NCI-H526 (cell line): ENCODE results near the gene INSL4.

ENCODE experiments used
- DNase-seq, 2 experiments: peaks; one replicate each; lab custom pipeline; 2025; lab: John Stamatoyannopoulos, UW

INSL4 gene

DNA sequence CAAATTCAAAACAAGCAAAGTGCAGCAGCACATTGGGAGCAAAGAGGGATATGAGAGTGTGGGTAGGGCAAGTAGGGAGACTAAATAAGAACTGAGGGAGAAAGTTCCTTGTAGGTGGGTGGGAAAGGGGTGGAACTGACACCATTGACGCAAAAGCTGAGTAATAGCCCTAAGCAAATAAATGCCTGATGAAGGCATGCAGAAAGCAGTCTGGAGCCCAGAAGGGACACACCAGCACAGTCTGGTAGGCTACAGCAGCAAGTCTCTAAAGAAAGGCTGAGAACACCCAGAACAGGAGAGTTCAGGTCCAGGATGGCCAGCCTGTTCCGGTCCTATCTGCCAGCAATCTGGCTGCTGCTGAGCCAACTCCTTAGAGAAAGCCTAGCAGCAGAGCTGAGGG, at the start of gene INSL4:
INSL4 (plus strand) TSS at position 208 of the 400 bp plus-strand sequence; CDS start at position 313, 105 bp downstream.
- no peak for DNase-seq

DNA sequence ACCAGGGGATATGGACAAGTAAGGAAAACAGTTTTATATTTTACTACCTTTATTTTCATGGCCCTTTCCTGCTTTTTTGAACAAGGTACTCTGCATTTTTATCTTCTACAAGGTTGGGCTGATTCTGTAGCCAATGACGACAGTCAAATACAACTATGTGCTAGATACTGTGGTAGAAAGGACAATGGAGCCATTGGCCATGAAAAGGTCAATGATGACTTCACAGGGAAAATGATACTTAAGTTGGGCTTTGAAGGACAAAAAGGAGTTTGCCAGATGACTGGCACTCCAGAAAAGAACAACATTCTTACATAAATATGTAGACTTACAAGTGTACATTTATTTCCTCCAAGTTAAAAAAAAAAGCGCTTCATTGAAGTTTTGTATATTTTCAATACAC, 46.4 kb upstream of the INSL4 start:
- no peak for DNase-seq

DNA sequence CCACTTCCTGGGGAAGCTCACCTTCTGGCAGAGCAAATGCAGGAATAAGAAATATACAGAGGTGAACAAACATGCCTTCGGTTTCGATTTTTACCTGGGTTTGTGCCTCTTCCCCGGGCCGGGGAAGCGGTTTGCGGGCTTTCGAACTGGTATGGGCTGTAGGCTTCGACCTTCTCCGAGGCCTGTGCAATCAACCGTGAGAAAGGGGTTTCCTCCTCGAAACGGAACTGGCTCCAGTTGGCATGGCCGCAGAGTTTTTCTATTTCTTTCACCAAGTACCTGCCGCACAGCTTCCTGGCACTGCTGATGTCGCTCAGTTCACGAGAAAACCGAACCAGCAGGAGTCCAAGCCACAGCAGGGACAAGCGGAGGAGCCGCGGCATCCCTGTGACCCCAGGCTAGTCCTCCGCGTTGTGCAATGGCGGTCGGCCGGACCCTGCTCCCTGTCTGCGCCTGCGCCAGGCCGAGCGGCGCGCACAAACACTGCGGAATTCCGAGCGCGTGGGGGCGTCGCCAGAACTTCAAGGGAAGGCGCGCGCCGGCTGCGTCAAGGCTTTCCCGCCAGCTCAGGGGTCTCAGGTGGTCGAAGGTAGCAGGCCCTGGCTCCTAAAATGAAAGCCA, 45.9 kb upstream of the INSL4 start, which contains the start of gene INSL6:
INSL6 (minus strand) TSS at position 420 of the 621 bp plus-strand sequence; CDS start at position 383, 37 bp downstream.
- DNase-seq: no peak

DNA sequence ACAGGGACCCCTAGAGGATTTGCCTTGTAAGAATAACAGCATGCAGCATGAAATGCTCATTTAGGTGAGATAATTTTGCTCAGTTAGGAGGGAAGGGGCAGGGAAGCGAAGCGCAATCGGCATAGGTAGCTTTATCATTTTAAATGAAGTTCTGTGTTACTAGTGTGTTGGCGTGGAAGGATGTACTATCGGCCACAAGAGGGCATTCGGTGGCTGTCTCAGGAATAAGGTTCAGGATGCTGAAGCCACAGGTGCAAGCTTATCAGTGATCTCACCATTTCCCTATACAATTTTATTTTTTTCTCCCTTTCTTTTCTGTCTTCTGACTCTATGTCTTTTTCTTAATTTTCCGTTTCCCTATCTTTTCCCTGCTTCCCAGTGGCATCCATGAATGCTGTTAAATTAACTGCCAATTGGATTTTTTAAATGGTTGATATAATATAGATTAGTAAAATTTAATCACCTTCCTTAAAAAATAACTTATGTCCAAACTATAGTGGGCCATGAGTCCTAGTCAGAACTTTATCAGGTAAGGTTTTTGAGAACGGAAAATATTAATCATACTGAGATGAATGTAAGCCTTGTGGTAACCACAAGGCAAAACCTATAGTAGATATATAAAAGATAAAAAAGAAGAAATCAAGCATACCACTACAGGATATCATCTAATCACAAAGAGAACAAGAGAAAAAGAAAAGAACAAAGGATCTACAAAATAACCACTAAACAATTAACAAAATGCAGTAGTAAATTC, 44.6 kb upstream of the INSL4 start:
- peak; percentile 35 to 78 for DNase-seq

DNA sequence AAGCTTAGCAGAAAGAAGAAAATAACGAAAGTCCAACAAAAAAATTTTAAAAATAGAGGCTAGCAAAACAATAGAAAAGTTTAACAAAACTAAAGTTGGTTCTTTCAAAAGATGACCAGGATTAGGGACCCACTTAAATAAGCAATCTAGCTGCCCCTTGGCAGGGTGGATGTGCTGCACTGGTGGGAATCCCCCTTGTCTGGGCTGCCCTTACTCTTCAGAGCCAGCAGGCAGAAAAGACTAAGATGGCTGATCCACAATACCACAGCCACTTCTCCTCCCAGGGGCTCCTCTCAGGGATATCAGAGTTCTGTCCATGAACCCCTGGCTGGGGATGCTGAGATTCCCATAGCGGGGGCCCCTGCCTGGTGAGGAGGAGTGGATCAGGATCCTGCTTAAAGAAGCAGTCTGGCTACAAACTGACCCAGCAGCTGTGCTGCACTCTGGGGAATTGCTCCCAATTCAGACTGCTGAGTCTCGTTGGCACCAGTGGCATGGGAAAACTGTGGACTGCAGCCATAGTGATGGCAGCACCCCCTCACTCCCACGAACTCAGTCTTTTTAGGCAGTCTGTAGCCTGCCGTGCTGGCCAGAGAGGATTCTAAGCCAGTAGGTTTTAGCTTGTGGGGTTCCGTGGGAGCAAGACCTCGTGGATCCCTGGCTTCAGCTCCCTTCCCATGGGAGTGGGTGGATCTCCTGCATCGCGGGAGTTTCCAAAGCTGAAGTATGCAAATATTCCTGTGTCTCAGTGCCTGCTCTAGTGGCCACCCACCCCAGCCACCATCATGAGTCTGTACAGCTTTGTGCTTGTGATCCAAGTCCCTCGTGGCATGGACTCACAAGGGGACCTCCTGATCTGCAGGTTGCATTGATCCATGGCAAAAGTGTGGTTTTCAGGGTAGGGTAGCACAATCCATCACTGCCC, 42.9 kb upstream of the INSL4 start:
- DNase-seq: peak in 1 of 2 experiments; percentile 33

DNA sequence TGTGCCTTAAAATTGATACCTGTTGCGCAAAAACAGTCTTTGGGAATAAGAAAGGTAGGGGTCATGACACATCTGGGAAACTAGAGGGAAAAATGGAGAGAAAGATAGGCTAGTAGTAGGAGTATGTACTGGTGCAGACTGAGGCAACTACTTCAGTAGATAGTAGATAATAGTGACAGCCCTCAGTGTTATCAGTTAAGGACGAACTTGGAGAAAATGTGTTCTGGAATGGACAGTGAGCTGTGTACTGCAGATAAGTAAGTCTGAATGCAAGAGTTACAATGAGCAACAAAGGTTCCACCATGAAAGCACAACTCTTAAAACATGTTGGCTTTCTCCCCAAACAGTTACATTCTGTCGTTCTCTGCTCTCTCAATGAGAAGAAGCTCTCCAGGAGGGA, 39.2 kb upstream of the INSL4 start:
- no peak for DNase-seq

DNA sequence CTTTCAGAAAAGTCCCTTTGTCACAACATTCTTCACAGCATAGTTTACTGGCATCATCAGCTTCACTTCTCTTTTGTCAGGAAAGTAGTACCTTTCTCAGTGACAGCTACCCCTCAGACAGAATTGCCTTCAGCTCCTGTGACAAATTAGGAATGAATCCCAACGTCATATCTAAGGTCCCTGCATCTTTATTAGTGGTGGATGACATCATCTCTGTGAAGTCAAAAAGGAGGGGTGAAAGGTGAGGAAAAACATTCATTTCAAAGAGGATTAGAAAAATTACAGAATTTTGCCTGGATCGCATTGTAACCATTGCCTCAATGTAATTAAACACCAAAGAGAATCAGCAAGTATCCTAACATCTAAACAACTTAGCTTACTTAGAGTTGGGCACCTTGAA, 37.9 kb upstream of the INSL4 start:
- no peak for DNase-seq

DNA sequence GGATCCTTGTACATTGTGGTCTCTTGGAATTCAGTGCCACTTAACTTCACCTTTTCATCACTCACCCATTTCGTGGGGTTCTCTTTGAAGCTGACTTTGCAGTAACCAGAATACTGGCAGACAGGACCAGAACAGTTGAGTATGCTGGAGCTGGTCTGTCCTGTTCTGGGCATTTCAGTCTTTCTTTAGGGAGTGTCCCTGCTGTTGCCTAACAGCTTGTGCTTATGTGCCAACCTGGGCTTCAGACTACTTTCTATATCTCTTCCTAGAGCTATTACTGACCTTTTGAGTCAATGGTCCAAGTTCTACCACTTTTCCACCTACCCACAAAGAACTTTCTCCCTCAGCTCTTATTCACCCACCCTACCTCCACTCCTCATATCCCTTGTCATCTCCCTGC, 35.8 kb upstream of the INSL4 start:
- no peak for DNase-seq

DNA sequence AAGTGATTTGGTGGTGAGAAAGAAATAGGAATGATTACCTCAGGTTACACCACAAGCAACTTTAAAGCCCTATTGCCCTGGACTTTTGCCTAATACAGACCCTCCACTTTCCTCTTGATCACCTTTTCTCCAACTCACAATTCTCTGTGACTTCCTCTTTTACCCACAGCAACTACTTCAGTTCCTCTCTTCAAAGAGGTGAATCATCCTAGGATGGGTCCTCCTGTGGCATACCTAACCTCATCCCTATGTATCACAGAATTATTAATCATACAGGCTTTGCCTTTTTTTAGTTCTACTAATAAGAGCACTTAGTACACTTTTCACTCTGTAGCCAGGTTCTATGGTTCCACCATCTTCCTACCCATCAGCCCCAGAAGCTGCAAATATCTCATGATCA, 26.1 kb upstream of the INSL4 start:
- no peak for DNase-seq

DNA sequence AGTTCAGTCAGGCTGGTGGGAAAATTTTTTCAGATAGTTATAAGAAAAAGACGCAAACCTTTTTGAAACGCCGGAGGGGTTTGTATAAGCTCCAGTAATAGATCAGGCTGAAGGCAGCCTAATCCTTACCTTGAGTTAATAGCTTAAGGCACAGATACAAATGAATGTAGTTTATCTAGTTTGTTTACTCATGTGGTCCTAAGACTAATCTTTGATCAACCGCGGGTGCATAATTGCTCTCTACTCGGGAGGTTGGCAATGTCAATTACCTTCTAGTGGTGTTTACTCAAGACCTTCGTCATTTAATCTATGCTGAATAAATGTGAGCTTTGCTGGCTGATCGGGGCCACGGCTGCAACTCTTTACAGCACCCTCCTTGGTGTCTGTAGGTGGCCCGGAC, 665 bp upstream of the INSL4 start:
- DNase-seq: no peak

DNA sequence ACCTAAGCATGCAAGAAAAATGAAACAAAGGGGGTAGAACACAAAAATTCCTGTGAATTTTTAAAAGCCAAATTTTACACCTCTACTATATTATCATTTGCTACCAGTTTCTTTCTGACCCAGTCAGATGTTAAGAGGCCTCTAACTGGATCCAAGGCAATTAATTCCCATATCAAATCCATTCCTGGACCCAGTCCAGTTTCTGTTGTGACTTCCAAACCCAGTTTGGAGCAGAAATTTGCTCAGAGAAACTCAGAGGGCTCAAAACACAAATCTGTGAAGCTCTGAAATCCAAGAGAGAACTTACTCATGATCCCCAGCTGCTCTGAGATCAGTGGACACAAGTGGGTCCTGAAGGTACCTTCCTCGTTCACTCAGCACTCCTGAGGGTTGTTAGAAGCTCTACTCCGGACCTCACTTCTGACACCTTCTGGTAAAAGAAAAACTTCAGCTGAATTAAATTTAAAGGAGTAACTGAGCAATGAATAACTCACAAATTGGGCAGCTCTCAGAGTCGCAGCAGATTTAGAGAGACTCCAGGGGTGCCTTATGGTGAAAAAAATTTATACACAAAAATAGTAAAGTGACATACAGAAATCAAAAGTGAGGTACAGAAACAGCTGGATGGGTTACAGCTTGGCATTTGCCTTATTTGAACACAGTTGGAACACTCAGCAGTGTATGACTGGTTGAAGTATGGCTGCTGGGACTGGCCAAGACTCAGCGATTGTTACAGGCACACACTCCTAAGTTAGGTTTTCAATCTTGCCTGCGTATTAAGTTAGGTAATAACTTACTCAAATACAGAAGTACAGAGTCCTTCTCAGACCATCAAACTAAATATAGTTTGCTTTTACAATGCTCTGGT, 32.4 kb downstream of the INSL4 start:
- peak in 1 of 2 experiments; percentile 4 for DNase-seq

DNA sequence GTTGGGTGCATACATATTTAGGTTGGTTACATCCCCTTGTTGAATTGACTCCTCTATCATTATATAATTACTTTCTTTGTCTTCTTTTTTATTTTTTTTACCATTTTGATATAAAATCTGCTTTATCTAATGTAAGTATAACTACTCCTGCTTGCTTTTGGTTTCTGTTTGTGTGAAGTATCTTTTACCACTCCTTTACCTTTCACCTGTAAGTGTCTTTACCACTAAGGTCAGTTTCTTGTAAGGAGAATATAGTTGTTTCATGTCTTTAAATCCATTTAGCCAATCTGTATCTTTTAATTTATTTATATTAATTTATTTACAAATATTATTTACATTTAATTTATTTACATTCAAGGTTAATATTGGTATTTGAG, 33.0 kb downstream of the INSL4 start:
- DNase-seq: no peak

DNA sequence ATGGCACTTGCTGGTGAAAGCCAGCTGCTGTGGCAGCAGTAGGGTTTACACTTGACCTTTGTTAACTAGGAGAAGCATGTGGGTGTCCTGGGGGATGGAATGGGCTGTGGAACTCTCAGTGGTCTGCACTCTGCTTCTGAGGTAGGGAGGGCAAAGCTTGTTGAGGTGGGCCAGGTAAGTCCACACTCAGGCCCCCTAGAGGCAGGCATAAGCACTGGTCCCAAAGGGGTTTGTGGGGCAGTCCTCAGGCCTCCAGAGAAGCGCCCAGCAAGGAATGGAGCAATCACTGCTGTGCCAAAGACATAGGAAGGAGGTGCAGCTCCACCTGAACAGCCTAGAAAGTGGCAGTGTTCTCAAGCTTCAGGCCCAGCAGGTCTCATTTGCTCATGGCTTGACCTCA, 34.7 kb downstream of the INSL4 start:
- no peak for DNase-seq

DNA sequence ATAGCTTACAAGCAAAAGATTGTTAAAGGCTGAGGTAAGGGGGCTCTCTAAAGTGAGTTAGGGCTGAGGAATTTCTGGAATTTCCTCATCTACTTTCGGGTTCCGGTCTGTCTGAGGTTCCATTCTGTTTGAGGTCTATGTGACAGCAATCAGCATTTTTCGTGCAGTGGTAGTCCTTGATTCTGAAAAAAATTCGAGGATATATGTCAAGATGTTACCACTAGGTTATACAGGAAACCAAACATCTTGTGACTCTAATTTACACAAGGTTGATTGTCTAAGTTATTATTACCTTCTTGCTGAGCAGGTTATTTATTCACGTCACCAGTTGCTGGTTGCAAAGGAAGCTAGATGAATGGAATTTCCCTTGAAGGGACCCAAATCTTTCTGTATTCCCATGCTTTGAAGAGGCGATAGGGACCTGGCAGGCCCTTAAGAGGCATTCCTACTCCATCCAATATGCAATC, 38.1 kb downstream of the INSL4 start:
- DNase-seq: no peak

DNA sequence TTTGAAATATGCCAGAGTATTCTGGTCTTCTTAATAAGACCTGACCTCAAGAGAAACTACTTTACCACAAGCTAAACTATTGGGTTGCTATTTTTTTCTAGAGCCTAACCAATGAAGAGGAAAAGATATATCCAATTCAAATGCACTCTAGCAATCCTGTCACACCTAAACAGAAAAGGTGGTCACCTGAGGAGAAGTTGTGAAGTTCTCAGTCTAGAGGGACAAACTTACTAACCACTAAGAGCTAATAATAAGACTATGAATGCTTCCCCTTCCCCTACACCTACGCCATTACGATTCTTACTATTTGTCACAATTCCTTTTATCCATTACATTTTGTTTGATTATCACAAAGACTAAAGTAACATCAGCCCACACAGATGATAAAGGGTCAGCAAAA, 43.6 kb downstream of the INSL4 start:
- no peak for DNase-seq

DNA sequence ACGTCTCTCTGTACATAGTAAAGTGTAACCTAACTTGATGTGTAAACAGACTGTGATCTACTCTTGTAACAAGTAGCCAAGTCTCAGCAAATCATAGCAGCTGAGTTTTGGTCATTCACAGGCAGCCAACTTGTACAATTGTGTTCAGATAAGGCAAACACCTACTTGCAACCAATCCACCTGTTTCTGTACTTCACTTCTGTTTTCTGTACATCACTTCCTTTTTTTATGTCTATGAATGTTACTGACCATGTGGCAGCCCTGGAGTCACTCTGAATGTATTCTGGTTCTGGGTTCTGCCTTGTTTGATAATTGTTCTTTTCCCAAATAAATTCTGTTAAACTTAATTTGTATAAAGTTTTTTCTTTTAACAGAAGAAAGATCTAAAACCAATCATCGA, 47.3 kb downstream of the INSL4 start:
- no peak for DNase-seq
